GM12892 (cell line): ENCODE results near the gene SMAD9.

Experiments used
- POLR2A ChIP-seq: IDR thresholded peaks from 2 replicates; pipeline ENCODE4 v1.6.1; 2011; ENCODE audit warnings: low read depth, low read length, control low read depth
- POLR2AphosphoS5 ChIP-seq: IDR thresholded peaks from 2 replicates; pipeline ENCODE4 v1.6.1; 2011; ENCODE audit warnings: low read depth, low read length, control low read depth

DNA sequence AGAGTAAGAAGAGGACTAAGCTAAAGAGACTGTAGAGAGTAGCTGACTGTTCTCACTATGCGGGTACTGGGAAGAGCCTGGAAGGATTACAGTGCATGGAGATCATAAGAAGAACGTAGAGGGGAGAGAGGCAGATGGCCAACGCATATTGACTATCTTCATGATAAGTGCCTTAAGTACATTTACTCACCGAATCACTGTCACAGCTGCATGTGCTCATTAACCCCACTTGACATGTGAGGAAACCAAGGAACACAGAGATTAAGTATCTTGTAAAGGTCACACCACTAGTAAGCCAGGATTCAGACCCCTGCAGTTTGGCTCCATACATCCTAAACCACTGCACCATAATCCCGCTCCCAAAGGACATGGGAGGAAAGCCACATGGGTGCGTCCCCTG is 34.1 kb downstream of the SMAD9 start:
- TF ChIP-seq POLR2A (no peak), POLR2AphosphoS5 (no peak)
